ENCODE data around the gene TSPAN1.

The TSPAN1 gene, protein sequence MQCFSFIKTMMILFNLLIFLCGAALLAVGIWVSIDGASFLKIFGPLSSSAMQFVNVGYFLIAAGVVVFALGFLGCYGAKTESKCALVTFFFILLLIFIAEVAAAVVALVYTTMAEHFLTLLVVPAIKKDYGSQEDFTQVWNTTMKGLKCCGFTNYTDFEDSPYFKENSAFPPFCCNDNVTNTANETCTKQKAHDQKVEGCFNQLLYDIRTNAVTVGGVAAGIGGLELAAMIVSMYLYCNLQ

DNA sequence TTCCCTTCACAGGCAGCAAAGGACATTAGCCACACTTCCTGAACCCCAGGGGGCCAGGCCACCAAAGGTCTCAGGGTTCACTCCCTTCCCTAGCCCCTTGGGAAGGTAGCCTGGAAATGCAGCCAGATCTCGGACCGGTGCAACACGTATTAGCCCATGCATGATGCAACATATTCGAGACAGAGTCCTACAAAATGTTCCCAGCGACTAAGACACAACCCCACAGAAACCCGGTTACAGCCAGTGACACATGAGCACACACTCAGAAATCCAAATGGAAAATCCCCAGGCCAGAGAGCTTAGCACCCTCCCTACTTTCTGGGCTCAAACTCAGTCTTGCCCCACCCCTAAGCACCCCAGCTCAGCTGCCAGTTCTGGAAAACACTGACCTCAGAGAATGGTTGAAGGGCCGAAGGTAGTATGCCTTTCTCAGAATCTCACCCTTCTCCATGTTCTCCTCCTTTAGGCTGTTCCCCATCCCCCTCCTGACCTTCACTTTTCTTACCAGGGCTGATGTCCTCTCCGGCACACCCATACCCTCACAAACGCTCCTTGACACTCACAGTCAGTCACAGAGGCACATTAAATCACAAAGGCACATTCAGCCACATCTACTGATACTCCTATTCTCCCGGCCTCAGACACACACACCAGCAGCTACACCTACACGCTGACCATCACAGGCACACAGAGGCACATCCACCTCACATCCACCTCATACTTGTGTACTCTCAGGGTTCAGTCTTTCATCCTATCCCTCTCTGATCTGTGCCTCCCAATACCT, at the start of gene TSPAN1:
Gene TSPAN1, plus strand, starts transcription at position 640 of the 784 bp plus-strand sequence. CDS start 6,021 bp downstream, outside the sequence.
- TF ChIP-seq TAF1 (IDR thresholded peaks at IDR 0.05; ENCODE audit: low read depth) (no peak), CREB1 (IDR thresholded peaks at IDR 0.05; ENCODE audit: low read depth) (no peak), ZBTB7A (IDR thresholded peaks at IDR 0.05; ENCODE audit: low read depth) (no peak), TEAD4 (IDR thresholded peaks at IDR 0.05) (no peak), RAD21 (IDR thresholded peaks at IDR 0.05; ENCODE audit: low read depth) (no peak), TCF12 (IDR thresholded peaks at IDR 0.05; ENCODE audit: low read depth) (no peak), NFIC (IDR thresholded peaks at IDR 0.05) (no peak)

DNA sequence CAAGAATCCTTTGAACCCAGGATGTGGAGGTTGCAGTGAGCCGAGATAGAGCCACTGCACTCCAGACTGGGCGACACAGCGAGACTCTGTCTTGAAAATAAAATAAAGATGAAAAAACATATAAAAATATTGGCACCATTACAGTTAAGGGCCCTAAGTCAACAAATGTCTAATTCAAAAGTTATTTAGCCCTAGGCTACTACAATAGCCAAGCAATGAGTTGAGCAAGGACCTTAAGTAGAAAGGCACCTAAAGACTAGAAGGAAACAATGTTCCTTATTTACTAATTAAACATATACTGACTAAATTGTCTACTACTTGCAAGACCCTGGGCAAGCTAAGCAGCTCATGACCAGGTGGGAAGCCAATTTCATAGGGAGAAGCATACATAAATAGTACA, 46.5 kb upstream of the TSPAN1 start:
- TF ChIP-seq NFIC (IDR thresholded peaks at IDR 0.05) (no peak), CREB1 (IDR thresholded peaks at IDR 0.05; ENCODE audit: low read depth) (no peak), EGR1 (IDR thresholded peaks at IDR 0.05) (no peak), ZBTB7A (IDR thresholded peaks at IDR 0.05; ENCODE audit: low read depth) (no peak), CEBPB (IDR thresholded peaks at IDR 0.05) (no peak), YY1 (IDR thresholded peaks at IDR 0.05; ENCODE audit: low read depth) (no peak), RAD21 (IDR thresholded peaks at IDR 0.05; ENCODE audit: low read depth) (no peak), FOXM1 (IDR thresholded peaks at IDR 0.05; ENCODE audit: borderline replicate concordance, low read depth) (no peak), TCF12 (IDR thresholded peaks at IDR 0.05; ENCODE audit: low read depth) (no peak), EP300 (IDR thresholded peaks at IDR 0.05; ENCODE audit: borderline replicate concordance) (no peak), TEAD4 (IDR thresholded peaks at IDR 0.05) (no peak), TAF1 (IDR thresholded peaks at IDR 0.05; ENCODE audit: low read depth) (no peak)
- TF ChIP-seq, protein P1, sequence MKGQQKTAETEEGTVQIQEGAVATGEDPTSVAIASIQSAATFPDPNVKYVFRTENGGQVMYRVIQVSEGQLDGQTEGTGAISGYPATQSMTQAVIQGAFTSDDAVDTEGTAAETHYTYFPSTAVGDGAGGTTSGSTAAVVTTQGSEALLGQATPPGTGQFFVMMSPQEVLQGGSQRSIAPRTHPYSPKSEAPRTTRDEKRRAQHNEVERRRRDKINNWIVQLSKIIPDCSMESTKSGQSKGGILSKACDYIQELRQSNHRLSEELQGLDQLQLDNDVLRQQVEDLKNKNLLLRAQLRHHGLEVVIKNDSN (IDR thresholded peaks at IDR 0.05), result no peak
- TF ChIP-seq, protein P2, sequence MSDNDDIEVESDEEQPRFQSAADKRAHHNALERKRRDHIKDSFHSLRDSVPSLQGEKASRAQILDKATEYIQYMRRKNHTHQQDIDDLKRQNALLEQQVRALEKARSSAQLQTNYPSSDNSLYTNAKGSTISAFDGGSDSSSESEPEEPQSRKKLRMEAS (IDR thresholded peaks at IDR 0.05), result no peak
- TF ChIP-seq, protein P3, sequence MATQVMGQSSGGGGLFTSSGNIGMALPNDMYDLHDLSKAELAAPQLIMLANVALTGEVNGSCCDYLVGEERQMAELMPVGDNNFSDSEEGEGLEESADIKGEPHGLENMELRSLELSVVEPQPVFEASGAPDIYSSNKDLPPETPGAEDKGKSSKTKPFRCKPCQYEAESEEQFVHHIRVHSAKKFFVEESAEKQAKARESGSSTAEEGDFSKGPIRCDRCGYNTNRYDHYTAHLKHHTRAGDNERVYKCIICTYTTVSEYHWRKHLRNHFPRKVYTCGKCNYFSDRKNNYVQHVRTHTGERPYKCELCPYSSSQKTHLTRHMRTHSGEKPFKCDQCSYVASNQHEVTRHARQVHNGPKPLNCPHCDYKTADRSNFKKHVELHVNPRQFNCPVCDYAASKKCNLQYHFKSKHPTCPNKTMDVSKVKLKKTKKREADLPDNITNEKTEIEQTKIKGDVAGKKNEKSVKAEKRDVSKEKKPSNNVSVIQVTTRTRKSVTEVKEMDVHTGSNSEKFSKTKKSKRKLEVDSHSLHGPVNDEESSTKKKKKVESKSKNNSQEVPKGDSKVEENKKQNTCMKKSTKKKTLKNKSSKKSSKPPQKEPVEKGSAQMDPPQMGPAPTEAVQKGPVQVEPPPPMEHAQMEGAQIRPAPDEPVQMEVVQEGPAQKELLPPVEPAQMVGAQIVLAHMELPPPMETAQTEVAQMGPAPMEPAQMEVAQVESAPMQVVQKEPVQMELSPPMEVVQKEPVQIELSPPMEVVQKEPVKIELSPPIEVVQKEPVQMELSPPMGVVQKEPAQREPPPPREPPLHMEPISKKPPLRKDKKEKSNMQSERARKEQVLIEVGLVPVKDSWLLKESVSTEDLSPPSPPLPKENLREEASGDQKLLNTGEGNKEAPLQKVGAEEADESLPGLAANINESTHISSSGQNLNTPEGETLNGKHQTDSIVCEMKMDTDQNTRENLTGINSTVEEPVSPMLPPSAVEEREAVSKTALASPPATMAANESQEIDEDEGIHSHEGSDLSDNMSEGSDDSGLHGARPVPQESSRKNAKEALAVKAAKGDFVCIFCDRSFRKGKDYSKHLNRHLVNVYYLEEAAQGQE (IDR thresholded peaks at IDR 0.05; ENCODE audit: low read depth), result no peak

DNA sequence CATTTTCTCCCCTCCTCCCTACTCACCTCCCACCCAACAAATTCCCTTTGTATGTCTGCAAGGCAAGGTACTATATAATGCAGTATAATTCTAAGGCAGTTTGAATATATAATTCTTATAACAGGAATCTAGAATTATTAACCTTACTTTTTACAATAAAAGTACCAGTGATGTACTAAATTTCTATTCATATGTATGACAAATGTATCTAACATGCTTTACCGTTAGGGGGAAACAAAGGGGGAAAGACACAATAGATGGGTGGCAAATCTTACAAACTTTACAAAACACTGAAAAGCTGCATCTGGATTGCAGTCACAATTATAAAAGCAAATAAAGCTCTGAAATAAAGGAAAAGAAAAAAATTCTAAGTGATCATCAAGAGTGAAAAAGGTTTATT, 44.8 kb upstream of the TSPAN1 start:
- TF ChIP-seq, protein P2 (IDR thresholded peaks at IDR 0.05), result no peak
- TF ChIP-seq NFIC (IDR thresholded peaks at IDR 0.05) (no peak), EP300 (IDR thresholded peaks at IDR 0.05; ENCODE audit: borderline replicate concordance) (no peak), CREB1 (IDR thresholded peaks at IDR 0.05; ENCODE audit: low read depth) (no peak), ZBTB7A (IDR thresholded peaks at IDR 0.05; ENCODE audit: low read depth) (no peak), TCF12 (IDR thresholded peaks at IDR 0.05; ENCODE audit: low read depth) (no peak), TEAD4 (IDR thresholded peaks at IDR 0.05) (no peak), YY1 (IDR thresholded peaks at IDR 0.05; ENCODE audit: low read depth) (no peak), FOXM1 (IDR thresholded peaks at IDR 0.05; ENCODE audit: borderline replicate concordance, low read depth) (no peak), CEBPB (IDR thresholded peaks at IDR 0.05) (no peak), TAF1 (IDR thresholded peaks at IDR 0.05; ENCODE audit: low read depth) (no peak), RAD21 (IDR thresholded peaks at IDR 0.05; ENCODE audit: low read depth) (no peak), EGR1 (IDR thresholded peaks at IDR 0.05) (no peak)
- TF ChIP-seq, protein P3 (IDR thresholded peaks at IDR 0.05; ENCODE audit: low read depth), result no peak
- TF ChIP-seq, protein P1 (IDR thresholded peaks at IDR 0.05), result no peak

DNA sequence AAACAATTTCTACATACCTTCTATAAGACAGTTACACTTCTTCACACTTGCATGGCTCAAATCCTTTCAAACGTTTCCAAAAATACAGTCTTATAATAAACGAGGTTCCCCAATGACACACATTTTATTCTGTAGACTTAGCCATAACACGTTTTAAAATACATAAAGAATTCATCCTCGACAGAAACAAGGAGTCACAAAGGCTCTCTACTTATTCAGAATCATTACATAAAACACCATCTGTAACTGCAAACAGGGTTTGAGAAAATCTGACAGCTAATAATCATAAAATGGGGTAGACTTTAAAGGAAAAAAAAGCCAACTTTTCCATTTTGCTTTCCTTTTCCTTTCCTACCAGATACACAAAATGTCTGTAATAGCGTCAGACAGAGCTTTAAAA, 44.3 kb upstream of the TSPAN1 start:
- TF ChIP-seq, protein P3 (IDR thresholded peaks at IDR 0.05; ENCODE audit: low read depth), result no peak
- no peak for TF ChIP-seq CREB1 (IDR thresholded peaks at IDR 0.05; ENCODE audit: low read depth)
